ENCODE data around the gene PPARG.

PPARG gene

GRCh38 chr3:12267376-12268030 is 21.4 kb upstream of the PPARG start:
- Histone ChIP-seq H3K4me3 (ENCODE audit: low read depth in 1 of 2, low read length in 2 of 2) (no peak overlapping the region), H3K79me2 (ENCODE audit: insufficient read depth, low read length) (no peaks in the 10 kb centered on the region), H3K27ac (ENCODE audit: low read length) (no peak overlapping the region), H4K20me1 (ENCODE audit: insufficient read depth, low read length) (no peaks in the 10 kb centered on the region), H3K4me1 (ENCODE audit: insufficient read depth, low read length) (no peaks in the 10 kb centered on the region), H3K9me3 (ENCODE audit: insufficient read depth, low read length, severe bottlenecking) (no peaks in the 10 kb centered on the region), H3K27me3 (ENCODE audit: insufficient read depth, low read length, poor library complexity) (no peaks in the 10 kb centered on the region), H3K9ac (ENCODE audit: low read depth, low read length) (no peak overlapping the region), H2AFZ (ENCODE audit: low read depth, low read length) (no peak overlapping the region), H3K4me2 (ENCODE audit: insufficient read depth, low read length) (no peak overlapping the region), H3K36me3 (ENCODE audit: insufficient read depth, low read length) (no peaks in the 10 kb centered on the region)
- TF ChIP-seq EZH2 (IDR thresholded peaks at IDR 0.05; ENCODE audit: borderline replicate concordance, low read depth, low read length, severe bottlenecking) (no peak), CTCF (IDR thresholded peaks at IDR 0.05; ENCODE audit: borderline replicate concordance, extremely low read depth, low read length, poor library complexity, severe bottlenecking) (no peak)
- DNase-seq (no peak), ATAC-seq (ENCODE audit: insufficient read depth, low read depth) (no peak)

- H3K9me3 ChIP-seq (ENCODE audit: insufficient read depth, low read length, severe bottlenecking) = no peaks in the 10 kb centered on the region
- no peak for DNase-seq
- no peak overlapping the region for H2AFZ ChIP-seq (ENCODE audit: low read depth, low read length)
- H3K27ac ChIP-seq (ENCODE audit: low read length) = no peak overlapping the region
- no peak overlapping the region for H3K4me3 ChIP-seq (ENCODE audit: low read depth in 1 of 2, low read length in 2 of 2)
- no peak for TF ChIP-seq CTCF (IDR thresholded peaks at IDR 0.05; ENCODE audit: borderline replicate concordance, extremely low read depth, low read length, poor library complexity, severe bottlenecking)
- no peak for TF ChIP-seq EZH2 (IDR thresholded peaks at IDR 0.05; ENCODE audit: borderline replicate concordance, low read depth, low read length, severe bottlenecking)
- H4K20me1 ChIP-seq (ENCODE audit: insufficient read depth, low read length) = no peaks in the 10 kb centered on the region
- no peak overlapping the region for H3K9ac ChIP-seq (ENCODE audit: low read depth, low read length)
- H3K79me2 ChIP-seq (ENCODE audit: insufficient read depth, low read length) = no peaks in the 10 kb centered on the region
- no peaks in the 10 kb centered on the region for H3K4me1 ChIP-seq (ENCODE audit: insufficient read depth, low read length)
- no peaks in the 10 kb centered on the region for H3K27me3 ChIP-seq (ENCODE audit: insufficient read depth, low read length, poor library complexity)
- H3K36me3 ChIP-seq (ENCODE audit: insufficient read depth, low read length) = no peaks in the 10 kb centered on the region
- ATAC-seq (ENCODE audit: insufficient read depth, low read depth) = no peak
- no peak overlapping the region for H3K4me2 ChIP-seq (ENCODE audit: insufficient read depth, low read length)
Measured at GRCh38 chr3:12268049-12268735, 20.7 kb upstream of the PPARG start.

- ATAC-seq (ENCODE audit: insufficient read depth, low read depth) (no peak), DNase-seq (no peak)
- TF ChIP-seq CTCF (IDR thresholded peaks at IDR 0.05; ENCODE audit: borderline replicate concordance, extremely low read depth, low read length, poor library complexity, severe bottlenecking) (no peak), EZH2 (IDR thresholded peaks at IDR 0.05; ENCODE audit: borderline replicate concordance, low read depth, low read length, severe bottlenecking) (no peak)
- Histone ChIP-seq H3K79me2 (ENCODE audit: insufficient read depth, low read length) (no peaks in the 10 kb centered on the region), H3K27me3 (ENCODE audit: insufficient read depth, low read length, poor library complexity) (no peaks in the 10 kb centered on the region), H2AFZ (ENCODE audit: low read depth, low read length) (no peak overlapping the region), H3K27ac (ENCODE audit: low read length) (no peak overlapping the region), H4K20me1 (ENCODE audit: insufficient read depth, low read length) (no peaks in the 10 kb centered on the region), H3K9me3 (ENCODE audit: insufficient read depth, low read length, severe bottlenecking) (no peaks in the 10 kb centered on the region), H3K36me3 (ENCODE audit: insufficient read depth, low read length) (no peaks in the 10 kb centered on the region), H3K4me1 (ENCODE audit: insufficient read depth, low read length) (no peaks in the 10 kb centered on the region), H3K4me3 (ENCODE audit: low read depth in 1 of 2, low read length in 2 of 2) (no peak overlapping the region), H3K4me2 (ENCODE audit: insufficient read depth, low read length) (no peak overlapping the region), H3K9ac (ENCODE audit: low read depth, low read length) (no peak overlapping the region)
Measured at GRCh38 chr3:12270976-12271375, 17.9 kb upstream of the PPARG start.
